Left lobe of liver (tissue), 2 donors: ENCODE results near the gene RLF. TPM values are rescaled to one million over a fixed set of nuclear protein-coding genes. Genes with fewer than 3 reads are reported as not detected.
A peak's percentile ranks its signal among the peaks of the same experiment; 100 is the strongest.
"Not testable (repeated sequence)": the region's sequence is repeated elsewhere in the genome, so short reads cannot be mapped to it uniquely, and the experiment has no call there.

ENCODE experiments used
- ATAC-seq: fragments of 200-7000 bp; cut with Tn5 transposase; one replicate; pipeline ENCODE4 v1.9.1; 2020; ENCODE audit warnings: mild to moderate bottlenecking, moderate library complexity
- DNase-seq: peaks from one replicate; pipeline ENCODE4 v3.0.0-alpha.2; 2020; ENCODE audit warnings: low spot score
- total RNA-seq: library from RNA; stranded (reverse); gene quantifications from one replicate; pipeline ENCODE4 v1.2.1, GENCODE V29; 2021
- donor health status: DM: no; HTN: no; CAD: no; lungs with moderate emphysema.
- donor health status: DM: no; HTN: yes; CAD: no.

RLF gene
- total RNA-seq, 1 donor from 2014 or later, result 4.8 TPM

GRCh38 chr1:40167317-40167716 lies 6.1 kb downstream of the RLF start:
- ATAC-seq (no peak), DNase-seq (no peak)

GRCh38 chr1:40171036-40171435 lies 9.8 kb downstream of the RLF start:
- ATAC-seq, result no peak
- DNase-seq, result no peak

GRCh38 chr1:40174788-40175187 lies 13.6 kb downstream of the RLF start:
- no peak for DNase-seq

GRCh38 chr1:40176989-40177388 lies 15.8 kb downstream of the RLF start:
- not testable (repeated sequence) for DNase-seq, ATAC-seq

More at GRCh38 chr1:40174788-40175187, 13.6 kb downstream of the RLF start:
- ATAC-seq, result no peak

- ATAC-seq (no peak), DNase-seq (no peak)
Observed at GRCh38 chr1:40178200-40178599, 17.0 kb downstream of the RLF start.

GRCh38 chr1:40179496-40180089 lies 18.4 kb downstream of the RLF start:
- DNase-seq, result no peak
- ATAC-seq, result no peak

GRCh38 chr1:40183055-40183710 lies 22.0 kb downstream of the RLF start:
- DNase-seq, result no peak
- peak; percentile 49 for ATAC-seq

- no peak for ATAC-seq
- DNase-seq, result no peak
Observed at GRCh38 chr1:40184193-40184592, 23.0 kb downstream of the RLF start.

- DNase-seq (no peak), ATAC-seq (no peak)
Observed at GRCh38 chr1:40185951-40186864, 25.0 kb downstream of the RLF start.

- DNase-seq (no peak), ATAC-seq (no peak)
Observed at GRCh38 chr1:40187399-40187798, 26.2 kb downstream of the RLF start.

- ATAC-seq, DNase-seq: not testable (repeated sequence)
Observed at GRCh38 chr1:40194639-40195038, 33.5 kb downstream of the RLF start.

GRCh38 chr1:40197656-40198055 lies 36.5 kb downstream of the RLF start:
- ATAC-seq (no peak), DNase-seq (no peak)

- ATAC-seq (no peak), DNase-seq (no peak)
Observed at GRCh38 chr1:40199126-40199525, 37.9 kb downstream of the RLF start.

GRCh38 chr1:40204856-40205255 lies 43.7 kb downstream of the RLF start:
- DNase-seq (no peak), ATAC-seq (no peak)

GRCh38 chr1:40210511-40211204 lies 49.5 kb downstream of the RLF start:
- no peak for ATAC-seq
- DNase-seq, result no peak

- ATAC-seq (no peak), DNase-seq (no peak)
Observed at GRCh38 chr1:40218333-40218732, 57.1 kb downstream of the RLF start.

- not testable (repeated sequence) for ATAC-seq, DNase-seq
Observed at GRCh38 chr1:40221471-40221905, 60.3 kb downstream of the RLF start.

- ATAC-seq, result no peak
Observed at GRCh38 chr1:40221977-40222772, 61.0 kb downstream of the RLF start.

GRCh38 chr1:40224040-40224439 lies 62.9 kb downstream of the RLF start:
- no peak for DNase-seq
- no peak for ATAC-seq

More at GRCh38 chr1:40221977-40222772, 61.0 kb downstream of the RLF start:
- DNase-seq, result no peak

GRCh38 chr1:40226192-40226591 lies 65.0 kb downstream of the RLF start:
- ATAC-seq, result no peak

More at GRCh38 chr1:40226192-40226591, 65.0 kb downstream of the RLF start:
- DNase-seq, result no peak
